PC-9 (cell line): ENCODE measurements around the gene FCN2. TPM values are rescaled to one million over a fixed set of nuclear protein-coding genes. Genes with fewer than 3 reads are reported as not detected.

Experiments used
- BruUV-seq: library from RNA; stranded (reverse); fragments of 400-500 nt; replicated peaks from 2 replicates; lab custom pipeline; 2021; lab: Mats Ljungman, UMichigan
- CTCF ChIA-PET: fragments of 300-600 bp; sonication (Branson Sonifier 250); formaldehyde crosslinking; loops from one replicate; lab custom pipeline; 2022; ENCODE audit warnings: antibody characterized with exemption; lab: Charles Lee
- POLR2A ChIA-PET: fragments of 300-600 bp; sonication (Branson Sonifier 250); formaldehyde crosslinking; loops from one replicate; lab custom pipeline; 2022; ENCODE audit warnings: antibody characterized with exemption; ENCODE audit not compliant: unreplicated experiment; lab: Charles Lee
- DNase-seq, 2 experiments: peaks; one replicate each; pipeline versions ENCODE4 v3.0.0 to v3.0.0-alpha.2; 2015 to 2022; ENCODE audit warnings: mixed read lengths in 1 of 2
- H2AFZ ChIP-seq: fragments of 200-600 bp; sonication (generic); 2 replicates; pipeline ENCODE4 v1.8.1; 2017; ENCODE audit warnings: antibody characterized with exemption
- H3F3A ChIP-seq: fragments of 200-600 bp; sonication (generic); 2 replicates; pipeline ENCODE4 v1.8.1; 2017; ENCODE audit warnings: antibody characterized with exemption, mild to moderate bottlenecking, low read depth; ENCODE audit not compliant: insufficient read depth
- H3K27ac ChIP-seq: fragments of 200-600 bp; sonication (generic); 2 replicates; pipeline ENCODE4 v1.6.1; 2016; ENCODE audit warnings: mixed run types
- H3K27me3 ChIP-seq: fragments of 200-600 bp; sonication (generic); 2 replicates; pipeline ENCODE4 v1.6.1; 2016; ENCODE audit warnings: low read depth, mixed run types; ENCODE audit not compliant: insufficient read depth
- H3K36me3 ChIP-seq: fragments of 200-600 bp; sonication (generic); 2 replicates; pipeline ENCODE4 v1.6.1; 2016; ENCODE audit warnings: low read depth, mixed run types
- H3K4me1 ChIP-seq: fragments of 200-600 bp; sonication (generic); replicated peaks from 2 replicates; pipeline ENCODE4 v1.6.1; 2016; ENCODE audit warnings: mixed run types; ENCODE audit not compliant: insufficient read depth
- H3K4me2 ChIP-seq: fragments of 200-600 bp; sonication (generic); 2 replicates; pipeline ENCODE4 v1.6.1; 2017; ENCODE audit warnings: mixed run types
- H3K4me3 ChIP-seq: fragments of 200-600 bp; sonication (generic); 2 replicates; pipeline ENCODE4 v1.6.1; 2016; ENCODE audit warnings: mixed run types
- H3K79me2 ChIP-seq: fragments of 200-600 bp; sonication (generic); 2 replicates; pipeline ENCODE4 v1.6.1; 2017; ENCODE audit warnings: low read depth, mixed run types
- H3K9me2 ChIP-seq: fragments of 200-600 bp; sonication (generic); 2 replicates; pipeline ENCODE4 v1.8.1; 2017; ENCODE audit warnings: mild to moderate bottlenecking; ENCODE audit not compliant: insufficient read depth
- H3K9me3 ChIP-seq: fragments of 200-600 bp; sonication (generic); 2 replicates; pipeline ENCODE4 v1.8.1; 2016; ENCODE audit warnings: low read depth; ENCODE audit not compliant: insufficient read depth
- H4K20me1 ChIP-seq: fragments of 200-600 bp; sonication (generic); 2 replicates; pipeline ENCODE4 v1.8.1; 2017; ENCODE audit not compliant: insufficient read depth
- EZH2 ChIP-seq: fragments of 200-600 bp; sonication (generic); IDR thresholded peaks from 2 replicates; pipeline ENCODE4 v1.8.0; 2017; ENCODE audit warnings: antibody characterized with exemption, low read depth
- intact Hi-C: fragments of 100-400 bp; cut with micrococcal nuclease; formaldehyde crosslinking; loops from one replicate; pipeline ENCODE4 v1.10.0; 2022; ENCODE audit not compliant: unreplicated experiment
- total RNA-seq: library from RNA; stranded (reverse); gene quantifications from 2 replicates; pipeline ENCODE4 v1.2.3, GENCODE V29; 2021
- TF ChIP-seq, protein P1 (sequence below): fragments of 200-600 bp; sonication (generic); conservative IDR thresholded peaks from 2 replicates; pipeline ENCODE4 v1.6.1; 2017; ENCODE audit warnings: mixed run types, antibody characterized with exemption, mild to moderate bottlenecking, moderate library complexity

Gene FCN2
- total RNA-seq, 1 experiment from 2014 or later, result not detected

DNA sequence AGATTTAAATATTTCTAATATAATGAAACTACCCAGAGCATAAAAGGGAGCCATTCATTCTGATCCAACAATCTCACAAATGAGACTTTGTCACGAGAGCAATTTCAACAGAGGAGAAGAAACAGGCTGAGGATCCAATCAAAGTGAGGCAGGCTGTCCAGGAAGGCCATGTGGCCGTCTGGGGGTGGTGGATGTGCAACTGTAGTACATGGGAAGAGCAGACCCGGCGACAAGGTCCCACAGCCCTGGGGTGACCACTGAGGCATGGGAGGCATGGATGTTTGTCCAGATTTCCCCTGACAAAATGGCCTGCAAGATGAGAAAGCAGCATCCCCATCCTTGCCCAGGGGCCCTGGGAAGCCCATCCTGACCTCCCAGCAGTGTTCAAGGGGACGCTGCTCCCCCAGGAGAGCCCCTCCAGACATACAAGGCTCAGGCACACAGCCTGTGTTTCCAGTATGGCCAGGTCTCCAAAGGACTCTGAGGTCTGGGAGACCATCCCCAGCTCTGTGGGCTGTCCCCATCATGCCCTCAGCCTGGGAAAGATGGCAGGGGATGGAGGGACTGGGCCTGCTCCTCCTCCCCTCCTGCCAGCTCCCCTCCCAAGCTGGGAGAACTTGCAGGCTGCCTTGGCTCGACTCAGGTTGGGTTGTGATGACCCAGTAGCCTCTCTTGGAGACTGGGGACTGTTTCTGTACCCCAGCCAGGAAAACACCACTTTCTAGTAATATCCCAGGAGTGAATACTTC lies 27.5 kb upstream of the FCN2 start:
- H3K79me2 ChIP-seq, result no peaks in the 10 kb centered on the region
- peaks cover 40% of the 10 kb centered on the region for H3K27me3 ChIP-seq
- intact Hi-C loops, result no loop called here
- no peaks in the 10 kb centered on the region for H3K36me3 ChIP-seq
- DNase-seq, result no peak
- no peaks in the 10 kb centered on the region for H3F3A ChIP-seq
- no TSS peak for BruUV-seq
- no peaks in the 10 kb centered on the region for H3K4me1 ChIP-seq
- ChIA-PET POLR2A (no interaction called here), CTCF (no interaction called here)
- no peaks in the 10 kb centered on the region for H4K20me1 ChIP-seq
- H3K4me3 ChIP-seq, result no peak overlapping the region
- no peak overlapping the region for H2AFZ ChIP-seq
- no peaks in the 10 kb centered on the region for H3K9me2 ChIP-seq
- no peak overlapping the region for H3K4me2 ChIP-seq
- TF ChIP-seq, protein P1, sequence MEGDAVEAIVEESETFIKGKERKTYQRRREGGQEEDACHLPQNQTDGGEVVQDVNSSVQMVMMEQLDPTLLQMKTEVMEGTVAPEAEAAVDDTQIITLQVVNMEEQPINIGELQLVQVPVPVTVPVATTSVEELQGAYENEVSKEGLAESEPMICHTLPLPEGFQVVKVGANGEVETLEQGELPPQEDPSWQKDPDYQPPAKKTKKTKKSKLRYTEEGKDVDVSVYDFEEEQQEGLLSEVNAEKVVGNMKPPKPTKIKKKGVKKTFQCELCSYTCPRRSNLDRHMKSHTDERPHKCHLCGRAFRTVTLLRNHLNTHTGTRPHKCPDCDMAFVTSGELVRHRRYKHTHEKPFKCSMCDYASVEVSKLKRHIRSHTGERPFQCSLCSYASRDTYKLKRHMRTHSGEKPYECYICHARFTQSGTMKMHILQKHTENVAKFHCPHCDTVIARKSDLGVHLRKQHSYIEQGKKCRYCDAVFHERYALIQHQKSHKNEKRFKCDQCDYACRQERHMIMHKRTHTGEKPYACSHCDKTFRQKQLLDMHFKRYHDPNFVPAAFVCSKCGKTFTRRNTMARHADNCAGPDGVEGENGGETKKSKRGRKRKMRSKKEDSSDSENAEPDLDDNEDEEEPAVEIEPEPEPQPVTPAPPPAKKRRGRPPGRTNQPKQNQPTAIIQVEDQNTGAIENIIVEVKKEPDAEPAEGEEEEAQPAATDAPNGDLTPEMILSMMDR, result no peak
- no peak for TF ChIP-seq EZH2
- no peaks in the 10 kb centered on the region for H3K9me3 ChIP-seq
- H3K27ac ChIP-seq, result no peak overlapping the region

DNA sequence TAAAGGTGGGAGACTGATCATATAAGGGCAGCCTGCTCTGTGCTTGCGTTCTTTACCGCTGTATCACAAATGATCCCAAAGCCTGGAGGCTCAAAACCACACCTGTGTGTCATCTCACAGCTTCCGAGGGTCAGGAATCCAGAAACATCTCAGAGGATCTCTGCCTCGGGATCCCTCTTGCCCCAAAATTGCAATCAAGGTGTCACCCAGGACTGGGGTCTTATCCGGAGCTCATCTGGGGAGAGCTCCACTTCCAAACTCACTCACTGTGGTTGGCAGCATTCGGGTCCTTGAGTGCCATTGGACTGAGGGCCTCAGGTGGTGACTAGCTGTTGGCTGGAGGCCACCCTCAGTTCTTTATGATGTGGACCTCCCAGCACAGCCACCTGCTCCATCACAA lies 26.7 kb upstream of the FCN2 start:
- POLR2A ChIA-PET, result no interaction called here
- TF ChIP-seq, protein P1, result no peak
- TF ChIP-seq EZH2, result no peak
- Histone ChIP-seq H3K4me2 (no peak overlapping the region), H3K79me2 (no peaks in the 10 kb centered on the region), H3K36me3 (no peaks in the 10 kb centered on the region), H3K27ac (no peak overlapping the region), H3F3A (no peaks in the 10 kb centered on the region; the same call in 1 of the 2 replicates), H4K20me1 (no peaks in the 10 kb centered on the region; the same call in 1 of the 2 replicates), H3K4me1 (no peaks in the 10 kb centered on the region), H3K9me2 (no peaks in the 10 kb centered on the region), H3K4me3 (no peak overlapping the region), H3K27me3 (peaks cover 48% of the 10 kb centered on the region), H2AFZ (no peak overlapping the region), H3K9me3 (no peaks in the 10 kb centered on the region)
- CTCF ChIA-PET, result no interaction called here
- no peak for DNase-seq
- intact Hi-C loops, result no loop called here
- no TSS peak for BruUV-seq

DNA sequence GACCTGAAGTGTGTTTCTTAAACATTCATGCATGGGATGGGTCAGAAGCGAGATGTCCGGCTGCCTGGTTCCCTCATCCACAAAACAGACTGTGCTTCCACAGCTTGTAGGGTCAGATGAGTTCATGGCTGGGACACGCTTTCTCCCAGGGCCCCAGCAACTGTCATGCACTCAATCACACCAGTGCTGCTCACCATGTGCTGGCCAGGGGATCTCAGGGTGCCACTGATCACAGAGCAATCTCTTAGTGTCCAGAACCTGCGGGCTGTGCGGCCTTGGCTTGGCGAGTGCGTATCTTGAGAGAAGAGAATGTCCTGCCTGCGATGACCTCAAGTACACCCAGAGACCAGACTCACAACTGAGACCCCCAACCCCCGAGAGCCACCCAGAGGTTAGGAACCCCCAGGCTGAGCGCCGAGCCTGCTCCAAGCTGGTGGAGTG lies 26.0 kb upstream of the FCN2 start:
- intact Hi-C loops, result no loop called here

More for the DNA sequence above, 26.0 kb upstream of the FCN2 start:
- CTCF ChIA-PET, result no interaction called here
- Histone ChIP-seq H3K4me1 (no peaks in the 10 kb centered on the region), H3K27me3 (peaks cover 51% of the 10 kb centered on the region), H2AFZ (no peak overlapping the region), H3K36me3 (no peaks in the 10 kb centered on the region), H3K27ac (no peak overlapping the region), H3K4me3 (no peak overlapping the region), H3F3A (no peaks in the 10 kb centered on the region; the same call in 1 of the 2 replicates), H3K4me2 (no peak overlapping the region), H4K20me1 (no peaks in the 10 kb centered on the region; the same call in 1 of the 2 replicates), H3K79me2 (no peaks in the 10 kb centered on the region), H3K9me2 (no peaks in the 10 kb centered on the region), H3K9me3 (no peaks in the 10 kb centered on the region)
- POLR2A ChIA-PET, result no interaction called here
- no peak for DNase-seq
- no peak for TF ChIP-seq EZH2
- no TSS peak for BruUV-seq
